ENCODE results near the gene NBEAL2.

DNA sequence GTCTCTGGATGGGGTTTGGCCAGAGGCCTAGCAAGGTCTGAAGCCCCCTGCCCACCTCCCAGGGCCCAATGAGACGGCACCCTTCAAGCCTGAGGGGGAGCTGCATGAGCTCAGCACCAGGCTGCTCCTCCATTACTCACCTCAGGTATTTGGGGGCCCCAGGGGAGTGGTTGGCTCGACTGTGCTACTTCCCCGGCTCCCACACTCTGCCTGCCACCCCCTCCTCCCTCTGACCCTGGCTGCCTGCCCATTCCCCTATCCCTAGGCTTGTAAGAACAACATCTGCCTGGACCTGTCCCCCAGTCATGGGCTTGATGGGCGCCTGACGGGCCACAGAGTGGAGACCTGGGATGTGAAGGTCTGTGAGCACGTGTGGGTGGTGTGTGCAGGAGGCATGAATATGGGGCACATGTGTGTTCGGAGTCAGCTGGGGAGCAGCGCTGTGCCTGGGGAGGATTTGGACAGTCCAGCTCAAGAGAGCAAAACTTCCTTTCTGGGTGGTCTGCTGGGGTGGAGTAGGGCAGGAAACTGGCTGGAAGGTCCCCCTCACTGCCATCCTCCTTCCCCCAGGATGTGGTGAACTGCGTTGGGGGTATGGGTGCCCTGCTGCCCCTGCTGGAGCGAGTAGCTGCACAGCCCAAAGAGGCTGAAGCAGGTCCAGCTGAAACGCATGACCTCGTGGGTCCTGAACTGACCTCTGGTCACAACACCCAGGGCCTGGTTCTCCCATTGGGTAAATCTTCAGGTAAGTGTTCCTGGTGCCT is 17.4 kb downstream of the NBEAL2 start:
- TF ChIP-seq CTCF (IDR thresholded peaks at IDR 0.05) (no peak), POLR2A (IDR thresholded peaks at IDR 0.05) (no peak)
